GM12891 (cell line): ENCODE results near the gene SRPX2.
"Not testable (repeated sequence)": the region's sequence is repeated elsewhere in the genome, so short reads cannot be mapped to it uniquely, and the experiment has no call there.

Experiments
- DNase-seq: peaks from one replicate; pipeline ENCODE4 v3.0.0; 2011; ENCODE audit warnings: low spot score; ENCODE audit not compliant: insufficient read length
- FAIRE-seq: peaks from 2 replicates; lab custom pipeline; 2011; peaks lifted over from hg19 to GRCh38; lab: Jason Lieb, UNC
- PAX5 ChIP-seq: IDR thresholded peaks from 2 replicates; pipeline ENCODE4 v1.6.1; 2011; ENCODE audit warnings: low read length, moderate library complexity, mild to moderate bottlenecking; ENCODE audit not compliant: insufficient read depth, severe bottlenecking
- POLR2A ChIP-seq: IDR thresholded peaks from 2 replicates; pipeline ENCODE4 v1.6.1; 2011; ENCODE audit warnings: low read depth, low read length, control low read depth
- POLR2AphosphoS5 ChIP-seq: IDR thresholded peaks from 2 replicates; pipeline ENCODE4 v1.6.1; 2011; ENCODE audit warnings: low read depth, low read length, control low read depth
- POU2F2 ChIP-seq: IDR thresholded peaks from 2 replicates; pipeline ENCODE4 v1.6.1; 2011; ENCODE audit warnings: low read depth, mild to moderate bottlenecking, control low read depth, low read length, moderate library complexity
- SPI1 ChIP-seq: IDR thresholded peaks from 2 replicates; pipeline ENCODE4 v1.6.1; 2011; ENCODE audit warnings: low read depth, low read length, control low read depth
- TAF1 ChIP-seq: IDR thresholded peaks from 2 replicates; pipeline ENCODE4 v1.6.1; 2011; ENCODE audit warnings: low read depth, low read length, control low read depth

Gene SRPX2

DNA sequence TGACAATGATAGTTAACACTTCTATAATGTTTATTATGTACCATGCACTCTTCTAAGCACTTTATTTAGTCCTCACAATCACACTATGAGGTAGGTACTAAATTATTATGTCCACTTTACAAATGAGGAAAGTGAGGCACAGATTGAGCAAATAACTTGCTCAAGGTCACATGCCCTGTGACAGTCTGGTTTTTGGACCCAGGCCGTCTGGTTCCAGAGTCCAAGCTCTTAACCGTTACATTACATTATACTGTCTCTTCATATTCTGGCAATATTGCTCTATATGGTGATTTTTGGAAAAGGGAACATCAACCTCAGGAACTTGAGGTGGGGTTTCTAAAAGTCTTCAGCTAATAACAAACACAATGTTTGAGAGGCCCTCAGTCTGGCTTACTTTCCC lies 75.1 kb downstream of the SRPX2 start:
- FAIRE-seq = no peak
- no peak for TF ChIP-seq SPI1
- no peak for TF ChIP-seq POLR2AphosphoS5
- TF ChIP-seq PAX5 = no peak
- TF ChIP-seq TAF1 = no peak
- no peak for TF ChIP-seq POLR2A
- no peak for TF ChIP-seq POU2F2

DNA sequence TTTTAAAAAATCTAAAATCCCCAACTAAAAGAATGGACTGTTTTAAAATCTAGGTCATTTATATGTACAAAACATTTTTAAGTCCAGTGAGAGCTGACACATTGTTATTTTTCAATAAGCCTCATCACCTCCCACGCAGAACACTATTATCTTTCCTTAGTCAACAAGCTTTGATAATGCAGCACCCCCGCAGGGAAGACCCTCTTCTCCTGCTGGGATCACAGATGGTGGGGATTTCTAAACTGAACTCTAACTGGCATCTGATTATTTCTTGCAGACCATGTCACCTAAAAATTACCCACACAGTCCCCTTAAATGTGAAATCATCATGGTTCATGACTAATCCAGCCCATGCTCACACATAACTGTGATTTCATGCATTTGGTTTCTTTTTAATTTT lies 76.3 kb downstream of the SRPX2 start:
- DNase-seq (no peak), FAIRE-seq (no peak)
- TF ChIP-seq PAX5 (no peak), SPI1 (no peak), POLR2AphosphoS5 (no peak), TAF1 (no peak), POU2F2 (no peak), POLR2A (no peak)

More for the DNA sequence above, 75.1 kb downstream of the SRPX2 start:
- no peak for DNase-seq

DNA sequence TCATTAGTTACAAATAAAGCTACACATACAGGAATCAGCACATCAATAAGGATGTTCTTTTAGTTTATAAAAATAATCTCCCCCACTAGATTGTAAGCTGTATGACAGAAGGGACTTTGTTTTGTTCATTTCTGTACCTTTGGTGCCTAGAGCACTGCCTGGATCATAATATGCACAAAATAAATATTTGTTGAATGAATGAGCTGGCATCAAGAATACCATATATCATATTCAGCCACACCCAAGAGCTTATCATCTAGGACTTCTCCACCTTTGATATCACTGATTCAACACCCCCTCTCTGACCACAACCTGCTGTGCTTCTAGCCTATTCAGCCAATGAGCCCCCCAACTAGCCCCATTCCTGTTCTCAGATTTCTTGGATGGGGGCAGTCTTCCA lies 77.3 kb downstream of the SRPX2 start:
- no peak for FAIRE-seq

DNA sequence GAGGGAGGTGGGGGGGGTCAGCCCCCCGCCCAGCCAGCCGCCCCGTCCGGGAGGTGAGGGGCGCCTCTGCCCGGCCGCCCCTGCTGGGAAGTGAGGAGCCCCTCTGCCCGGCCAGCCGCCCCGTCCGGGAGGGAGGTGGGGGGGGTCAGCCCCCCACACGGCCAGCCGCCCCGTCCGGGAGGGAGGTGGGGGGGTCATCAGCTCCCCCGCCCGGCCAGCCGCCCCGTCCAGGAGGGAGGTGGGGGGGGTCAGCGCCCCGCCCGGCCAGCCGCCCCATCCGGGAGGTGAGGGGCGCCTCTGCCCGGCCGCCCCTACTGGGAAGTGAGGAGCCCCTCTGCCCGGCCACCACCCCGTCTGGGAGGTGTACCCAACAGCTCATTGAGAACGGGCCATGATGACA lies 80.0 kb downstream of the SRPX2 start:
- DNase-seq, FAIRE-seq: not testable (repeated sequence)

More for the DNA sequence above, 77.3 kb downstream of the SRPX2 start:
- DNase-seq = no peak
- TF ChIP-seq POLR2A = no peak
- no peak for TF ChIP-seq TAF1
- TF ChIP-seq POU2F2 = no peak
- no peak for TF ChIP-seq PAX5
- no peak for TF ChIP-seq POLR2AphosphoS5
- TF ChIP-seq SPI1 = no peak
